ENCODE data around the gene DHRS3.

- TF ChIP-seq CTCF (IDR thresholded peaks at IDR 0.05; ENCODE audit: extremely low read depth in 1 of 2, insufficient read depth in 1 of 2, low read depth in 1 of 2, low read length in 2 of 2) (no peak), POLR2AphosphoS5 (IDR thresholded peaks at IDR 0.05; ENCODE audit: insufficient read depth, low read depth, low read length) (no peak), EZH2 (IDR thresholded peaks at IDR 0.05; ENCODE audit: borderline replicate concordance, low read depth, low read length, severe bottlenecking) (no peak), GATA2 (IDR thresholded peaks at IDR 0.05; ENCODE audit: insufficient read depth, insufficient read length, low read depth, low read length) (no peak)
These were observed 70.3 kb downstream of the DHRS3 start for GRCh38 chr1:12547586-12548225.
